Endothelial cell of umbilical vein (primary cell): Measurements from ENCODE around the gene KIF26B.

Experiments used
- CTCF ChIP-seq, 2 donors: IDR thresholded peaks; 1 replicate in 1 of 2; 2 replicates in 1 of 2; pipeline ENCODE4 v1.5.1; 2011; ENCODE audit warnings: low read length in 2 of 2, mild to moderate bottlenecking in 2 of 2, moderate library complexity in 2 of 2, control low read depth in 1 of 2, inconsistent platforms in 1 of 2, low read depth in 1 of 2; ENCODE audit not compliant: insufficient read depth in 1 of 2; ENCODE audit errors: extremely low read depth in 1 of 2
- EZH2 ChIP-seq: IDR thresholded peaks from 2 replicates; pipeline ENCODE4 v1.6.1; 2012; ENCODE audit warnings: borderline replicate concordance, low read depth, mild to moderate bottlenecking, moderate library complexity, low read length, inconsistent platforms; ENCODE audit not compliant: severe bottlenecking
- MAX ChIP-seq: IDR thresholded peaks from 2 replicates; pipeline ENCODE4 v1.6.1; 2011; ENCODE audit not compliant: insufficient read depth, insufficient read length
- MYC ChIP-seq: IDR thresholded peaks from one replicate; pipeline ENCODE4 v1.6.1; 2011; ENCODE audit warnings: mild to moderate bottlenecking, low read depth, low read length
- POLR2A ChIP-seq: IDR thresholded peaks from 2 replicates; pipeline ENCODE4 v1.6.1; 2012; ENCODE audit warnings: low read depth, mild to moderate bottlenecking, control low read depth, low read length
- POLR2AphosphoS5 ChIP-seq: IDR thresholded peaks from 2 replicates; pipeline ENCODE4 v1.6.1; 2012; ENCODE audit warnings: low read depth, mild to moderate bottlenecking, control low read depth, low read length, moderate library complexity; ENCODE audit not compliant: insufficient read depth

DNA sequence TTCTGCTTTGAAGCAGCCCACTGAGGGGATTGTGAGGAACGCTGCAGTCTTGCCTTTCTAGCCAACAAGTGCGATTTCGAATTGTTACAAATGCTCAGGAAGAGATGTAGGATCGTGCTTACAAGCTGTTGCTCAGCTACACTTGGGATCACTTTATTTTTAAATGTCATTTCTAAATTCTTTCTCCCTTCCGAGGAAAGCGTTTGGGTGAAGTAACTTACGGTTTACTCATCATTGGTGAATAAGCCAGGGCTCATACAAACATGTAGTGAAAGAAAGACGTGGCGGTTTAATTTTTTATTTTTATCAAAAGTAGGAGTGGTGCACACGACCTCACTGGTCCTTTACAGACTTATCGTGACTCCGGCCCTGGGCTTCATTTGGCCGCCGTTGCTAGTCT lies 386.6 kb downstream of the KIF26B start:
- no peak for TF ChIP-seq MYC
- TF ChIP-seq EZH2 = no peak
- TF ChIP-seq POLR2AphosphoS5 = no peak
- no peak for TF ChIP-seq CTCF (IDR thresholded peaks at IDR 0.05; ENCODE audit: extremely low read depth in 1 of 2, insufficient read depth in 1 of 2, low read depth in 1 of 2, low read length in 2 of 2)
- no peak for TF ChIP-seq MAX
- TF ChIP-seq POLR2A = no peak
